OCI-LY1 (cell line): ENCODE results near the gene KRT40.

Experiments used
- H2AFZ ChIP-seq: fragments of 200-600 bp; sonication (generic), shearing (Covaris generic); 2 replicates; pipeline ENCODE4 v1.6.0; 2014; ENCODE audit warnings: antibody characterized with exemption, mild to moderate bottlenecking, low read length
- H3F3A ChIP-seq: fragments of 200-600 bp; sonication (generic), shearing (Covaris generic); 2 replicates; pipeline ENCODE4 v1.6.0; 2014; ENCODE audit warnings: mild to moderate bottlenecking, antibody characterized with exemption, low read length, moderate library complexity; ENCODE audit not compliant: insufficient read depth
- H3K27ac ChIP-seq: fragments of 200-600 bp; sonication (generic); 2 replicates; pipeline ENCODE4 v1.5.1; 2014; ENCODE audit warnings: low read length, mixed run types, mild to moderate bottlenecking, low read depth; ENCODE audit not compliant: poor library complexity, severe bottlenecking
- H3K27me3 ChIP-seq: fragments of 200-600 bp; sonication (generic); 2 replicates; pipeline ENCODE4 v1.6.0; 2014; ENCODE audit warnings: antibody characterized with exemption, mild to moderate bottlenecking, low read length, moderate library complexity; ENCODE audit not compliant: insufficient read depth
- H3K36me3 ChIP-seq: fragments of 200-600 bp; sonication (generic); 2 replicates; pipeline ENCODE4 v1.6.1; 2014; ENCODE audit warnings: mild to moderate bottlenecking, antibody characterized with exemption, low read length, moderate library complexity, mixed read lengths; ENCODE audit not compliant: insufficient read depth
- H3K4me1 ChIP-seq: fragments of 200-600 bp; sonication (generic); 2 replicates; pipeline ENCODE4 v1.5.1; 2014; ENCODE audit warnings: mild to moderate bottlenecking, low read length, moderate library complexity; ENCODE audit not compliant: insufficient read depth, severe bottlenecking
- H3K4me2 ChIP-seq: fragments of 200-600 bp; sonication (generic), shearing (Covaris generic); 2 replicates; pipeline ENCODE4 v1.6.1; 2014; ENCODE audit warnings: low read length
- H3K4me3 ChIP-seq: fragments of 200-600 bp; sonication (generic); 2 replicates; pipeline ENCODE4 v1.5.1; 2014; ENCODE audit warnings: low read length, low read depth, mild to moderate bottlenecking, mixed read lengths; ENCODE audit not compliant: poor library complexity, severe bottlenecking
- H3K79me2 ChIP-seq: fragments of 200-600 bp; shearing (Covaris generic); 2 replicates; pipeline ENCODE4 v1.6.1; 2016; ENCODE audit warnings: mixed run types, low read length, mixed read lengths; ENCODE audit not compliant: insufficient read depth
- H3K9ac ChIP-seq: fragments of 200-600 bp; sonication (generic), shearing (Covaris generic); 2 replicates; pipeline ENCODE4 v1.6.1; 2014; ENCODE audit warnings: mild to moderate bottlenecking, low read length, mixed read lengths
- H3K9me2 ChIP-seq: fragments of 200-600 bp; sonication (generic), shearing (Covaris generic); 2 replicates; pipeline ENCODE4 v1.6.1; 2014; ENCODE audit warnings: low read depth, mild to moderate bottlenecking, low read length, mixed read lengths
- H3K9me3 ChIP-seq: fragments of 200-600 bp; shearing (Covaris generic); 2 replicates; pipeline ENCODE4 v1.6.1; 2014; ENCODE audit warnings: low read length, mixed read lengths
- H4K20me1 ChIP-seq: fragments of 200-600 bp; sonication (generic), shearing (Covaris generic); 2 replicates; pipeline ENCODE4 v1.6.0; 2016; ENCODE audit warnings: mild to moderate bottlenecking, low read length; ENCODE audit not compliant: insufficient read depth
- CTCF ChIP-seq: fragments of 200-600 bp; sonication (generic), shearing (Covaris generic); IDR thresholded peaks from 2 replicates; pipeline ENCODE4 v1.5.1; 2017; ENCODE audit warnings: mild to moderate bottlenecking, antibody characterized with exemption, low read length, moderate library complexity, mixed read lengths
- EZH2 ChIP-seq: fragments of 200-600 bp; sonication (generic), shearing (Covaris generic); IDR thresholded peaks from 2 replicates; pipeline ENCODE4 v1.8.0; 2017; ENCODE audit warnings: borderline replicate concordance, mixed run types, mild to moderate bottlenecking, antibody characterized with exemption, low read length, moderate library complexity, mixed read lengths

The KRT40 gene

GRCh38 chr17:40962059-40962561 lies 22.0 kb downstream of the KRT40 start:
- no peaks in the 10 kb centered on the region for H3K27me3 ChIP-seq
- H3K9me3 ChIP-seq = no peaks in the 10 kb centered on the region
- no peak overlapping the region for H3K27ac ChIP-seq
- H2AFZ ChIP-seq = no peak overlapping the region
- no peaks in the 10 kb centered on the region for H3F3A ChIP-seq
- no peaks in the 10 kb centered on the region for H3K36me3 ChIP-seq
- H3K79me2 ChIP-seq = no peaks in the 10 kb centered on the region
- no peak overlapping the region for H3K4me2 ChIP-seq
- H4K20me1 ChIP-seq = no peaks in the 10 kb centered on the region
- H3K9me2 ChIP-seq = no peaks in the 10 kb centered on the region
- no peaks in the 10 kb centered on the region for H3K4me1 ChIP-seq
- no peak overlapping the region for H3K4me3 ChIP-seq
- TF ChIP-seq EZH2 (no peak), CTCF (no peak)
- no peak overlapping the region for H3K9ac ChIP-seq

GRCh38 chr17:40961591-40961990 lies 22.5 kb downstream of the KRT40 start:
- TF ChIP-seq EZH2 = no peak
- no peak for TF ChIP-seq CTCF

GRCh38 chr17:40960144-40960543 lies 24.0 kb downstream of the KRT40 start:
- H4K20me1 ChIP-seq = no peaks in the 10 kb centered on the region
- no peak for TF ChIP-seq CTCF
- TF ChIP-seq EZH2 = no peak
- no peaks in the 10 kb centered on the region for H3K9me3 ChIP-seq
- no peaks in the 10 kb centered on the region for H3K36me3 ChIP-seq
- H3K4me3 ChIP-seq = no peak overlapping the region
- no peak overlapping the region for H3K27ac ChIP-seq
- no peak overlapping the region for H3K4me2 ChIP-seq
- H3K9me2 ChIP-seq = no peaks in the 10 kb centered on the region
- no peaks in the 10 kb centered on the region for H3K27me3 ChIP-seq
- H2AFZ ChIP-seq = no peak overlapping the region
- no peaks in the 10 kb centered on the region for H3K4me1 ChIP-seq
- H3K79me2 ChIP-seq = no peaks in the 10 kb centered on the region
- no peaks in the 10 kb centered on the region for H3F3A ChIP-seq
- H3K9ac ChIP-seq = no peak overlapping the region

More at GRCh38 chr17:40961591-40961990, 22.5 kb downstream of the KRT40 start:
- Histone ChIP-seq H3K4me2 (no peak overlapping the region), H3K9me2 (no peaks in the 10 kb centered on the region), H2AFZ (no peak overlapping the region), H3K4me3 (no peak overlapping the region), H3F3A (no peaks in the 10 kb centered on the region), H3K9me3 (no peaks in the 10 kb centered on the region), H3K36me3 (no peaks in the 10 kb centered on the region), H3K4me1 (no peaks in the 10 kb centered on the region), H3K9ac (no peak overlapping the region), H3K27ac (no peak overlapping the region), H4K20me1 (no peaks in the 10 kb centered on the region), H3K27me3 (no peaks in the 10 kb centered on the region), H3K79me2 (no peaks in the 10 kb centered on the region)
